Lung (tissue), 12 donors: ENCODE results near the gene C12orf50. TPM values are rescaled to one million over a fixed set of nuclear protein-coding genes. Genes with fewer than 3 reads are reported as not detected.

Source experiments
- ATAC-seq: fragments of 200-7000 bp; cut with Tn5 transposase; one replicate; pipeline ENCODE4 v1.9.1; 2020; ENCODE audit warnings: moderate number of reproducible peaks; ENCODE audit not compliant: insufficient read depth, low FRiP score
- DNase-seq, 3 donors: peaks; one replicate each; pipeline ENCODE4 v3.0.0-alpha.2; 2013 to 2017
- H3K27ac ChIP-seq, 2 donors: one replicate each; pipeline ENCODE4 v1.5.1; 2013; ENCODE audit warnings: mild to moderate bottlenecking in 2 of 2, moderate library complexity in 2 of 2, control low read depth in 1 of 2, inconsistent platforms in 1 of 2, low read depth in 1 of 2, low read length in 1 of 2
- H3K27me3 ChIP-seq, 3 donors: one replicate each; pipeline ENCODE4 v1.5.1; 2013; ENCODE audit warnings: low read length in 2 of 3; ENCODE audit not compliant: control insufficient read depth in 3 of 3, insufficient read depth in 3 of 3
- H3K36me3 ChIP-seq, 4 donors: one replicate each; pipeline ENCODE4 v1.5.1; 2013; ENCODE audit warnings: low read length in 4 of 4, mild to moderate bottlenecking in 1 of 4, moderate library complexity in 1 of 4; ENCODE audit not compliant: control insufficient read depth in 4 of 4, insufficient read depth in 4 of 4
- H3K4me1 ChIP-seq, 5 donors: one replicate each; pipeline ENCODE4 v1.5.1; 2013; ENCODE audit warnings: low read length in 5 of 5, mild to moderate bottlenecking in 2 of 5, moderate library complexity in 1 of 5; ENCODE audit not compliant: control insufficient read depth in 5 of 5, insufficient read depth in 5 of 5
- H3K4me3 ChIP-seq: one replicate; pipeline ENCODE4 v1.5.1; 2013; ENCODE audit warnings: mild to moderate bottlenecking, control low read depth, moderate library complexity
- H3K9ac ChIP-seq, 2 donors: one replicate each; pipeline ENCODE4 v1.5.1; 2013; ENCODE audit warnings: low read length in 2 of 2, control low read depth in 1 of 2; ENCODE audit not compliant: insufficient read depth in 1 of 2
- H3K9me3 ChIP-seq, 4 donors: one replicate each; pipeline ENCODE4 v1.5.1; 2013; ENCODE audit warnings: low read length in 3 of 4, mild to moderate bottlenecking in 1 of 4, moderate library complexity in 1 of 4; ENCODE audit not compliant: control insufficient read depth in 4 of 4, insufficient read depth in 3 of 4
- WGBS, 2 donors: extraction: QIAGEN DNeasy Blood & Tissue Kit; methylation state at CpG; one replicate each; pipeline ENCODE4 v1.1.7; 2013; 5-methylcytosine and 5-hydroxymethylcytosine counted together
- polyA plus RNA-seq, 2 donors: library from polyadenylated mRNA; stranded (reverse); fragments of 200-250 nt; gene quantifications; one replicate each; pipeline ENCODE4 v1.2.1, GENCODE V29; 2013
- total RNA-seq, 2 donors: library from RNA; depleted of rRNA in 1 of 2; stranded (reverse); fragments of >200 nt in 1 of 2; gene quantifications; one replicate each; pipeline ENCODE4 v1.2.1, GENCODE V29; 2014 to 2021
- TF ChIP-seq, protein P1 (sequence below): IDR thresholded peaks from 2 replicates; pipeline ENCODE4 v1.5.1; 2012; ENCODE audit warnings: mild to moderate bottlenecking; ENCODE audit errors: control extremely low read depth, extremely low read depth
- donor health status: control.
- donor health status: control.
- donor health status: Bipolar disorder and iron deficiency.
- donor health status: healthy.
- donor health status: DM: yes; HTN: yes; CAD: no.

Gene C12orf50
- total and polyA plus RNA-seq, 4 donors: 0.05 to 0.12 (median 0.07) TPM

DNA sequence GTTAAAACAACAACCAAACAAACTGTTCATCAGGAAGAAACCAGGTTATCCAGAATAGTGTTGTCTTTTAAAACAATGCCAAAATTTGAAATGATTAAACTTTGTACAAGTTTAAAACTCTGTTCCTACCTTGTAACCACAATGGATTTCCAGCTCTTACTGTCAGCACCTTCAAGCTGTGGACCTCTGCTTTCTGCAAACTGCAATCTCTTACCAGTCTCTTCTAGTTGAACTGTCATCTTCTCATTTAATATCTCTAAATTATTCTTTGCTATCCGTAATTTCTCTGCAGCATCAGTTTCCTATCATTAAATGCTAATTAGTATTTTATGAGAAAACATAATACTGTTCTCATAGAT is 29.5 kb upstream of the C12orf50 start:
- peak overlapping the region in 1 of 2 donors; percentile 53 for H3K27ac ChIP-seq
- no peaks in the 10 kb centered on the region for H3K27me3 ChIP-seq
- no peak for ATAC-seq
- peaks cover 0 to 6% (median 0%) of the 10 kb centered on the region in 5 donors for H3K4me1 ChIP-seq
- TF ChIP-seq, protein P1, sequence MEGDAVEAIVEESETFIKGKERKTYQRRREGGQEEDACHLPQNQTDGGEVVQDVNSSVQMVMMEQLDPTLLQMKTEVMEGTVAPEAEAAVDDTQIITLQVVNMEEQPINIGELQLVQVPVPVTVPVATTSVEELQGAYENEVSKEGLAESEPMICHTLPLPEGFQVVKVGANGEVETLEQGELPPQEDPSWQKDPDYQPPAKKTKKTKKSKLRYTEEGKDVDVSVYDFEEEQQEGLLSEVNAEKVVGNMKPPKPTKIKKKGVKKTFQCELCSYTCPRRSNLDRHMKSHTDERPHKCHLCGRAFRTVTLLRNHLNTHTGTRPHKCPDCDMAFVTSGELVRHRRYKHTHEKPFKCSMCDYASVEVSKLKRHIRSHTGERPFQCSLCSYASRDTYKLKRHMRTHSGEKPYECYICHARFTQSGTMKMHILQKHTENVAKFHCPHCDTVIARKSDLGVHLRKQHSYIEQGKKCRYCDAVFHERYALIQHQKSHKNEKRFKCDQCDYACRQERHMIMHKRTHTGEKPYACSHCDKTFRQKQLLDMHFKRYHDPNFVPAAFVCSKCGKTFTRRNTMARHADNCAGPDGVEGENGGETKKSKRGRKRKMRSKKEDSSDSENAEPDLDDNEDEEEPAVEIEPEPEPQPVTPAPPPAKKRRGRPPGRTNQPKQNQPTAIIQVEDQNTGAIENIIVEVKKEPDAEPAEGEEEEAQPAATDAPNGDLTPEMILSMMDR: no peak
- H3K4me3 ChIP-seq: no peak overlapping the region
- H3K36me3 ChIP-seq: peaks cover 0 to 28% (median 16%) of the 10 kb centered on the region in 4 donors
- 93 to 95% methylated on average over 1 of the region's 1 CpG for WGBS, 2 donors
- H3K9me3 ChIP-seq: no peaks in the 10 kb centered on the region
- no peak for DNase-seq
- H3K9ac ChIP-seq: no peak overlapping the region

DNA sequence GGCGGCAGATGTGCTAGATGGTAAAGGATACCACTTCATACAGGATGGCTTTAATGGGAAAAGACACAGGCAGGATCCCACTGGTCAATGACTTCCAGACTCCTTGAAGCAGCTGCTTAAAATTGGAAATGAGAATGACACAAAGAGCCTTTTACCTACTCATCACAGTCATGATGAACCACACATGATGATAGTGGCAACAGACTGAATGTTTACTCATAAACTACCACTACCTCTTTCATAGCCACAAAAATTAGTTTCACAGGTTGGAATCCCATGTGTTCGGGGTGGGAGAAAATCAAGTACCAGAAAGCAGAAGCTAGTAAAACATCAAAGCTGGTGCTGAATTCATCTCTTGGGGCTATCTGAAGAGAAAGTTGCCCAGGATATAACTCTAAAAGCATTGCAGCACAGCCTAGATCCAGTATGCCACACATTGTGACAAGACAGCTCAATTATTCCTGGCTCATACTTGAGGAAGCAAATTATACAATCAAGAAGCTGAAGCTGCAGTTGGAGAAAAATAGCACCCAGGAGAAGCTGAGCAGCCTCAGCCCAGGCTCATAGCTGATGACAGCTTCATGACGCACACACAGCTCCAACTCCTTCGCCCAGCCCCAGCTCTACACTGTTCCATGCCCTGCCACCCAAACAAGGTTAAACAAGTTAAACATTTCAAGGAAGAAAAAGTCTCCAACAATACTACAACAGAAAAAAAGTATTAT is 29.0 kb upstream of the C12orf50 start:
- ATAC-seq (no peak), DNase-seq (no peak)
- WGBS, 2 donors: 94 to 98% methylated on average over 4 of the region's 4 CpGs
- H3K27ac ChIP-seq: peak overlapping the region in 1 of 2 donors; percentile 70
- H3K36me3 ChIP-seq: peaks cover 0 to 28% (median 15%) of the 10 kb centered on the region in 4 donors
- no peaks in the 10 kb centered on the region for H3K27me3 ChIP-seq
- H3K4me3 ChIP-seq: no peak overlapping the region
- H3K9ac ChIP-seq: no peak overlapping the region
- TF ChIP-seq, protein P1: no peak
- no peaks in the 10 kb centered on the region for H3K9me3 ChIP-seq
- H3K4me1 ChIP-seq: peaks cover 0 to 6% (median 0%) of the 10 kb centered on the region in 5 donors

DNA sequence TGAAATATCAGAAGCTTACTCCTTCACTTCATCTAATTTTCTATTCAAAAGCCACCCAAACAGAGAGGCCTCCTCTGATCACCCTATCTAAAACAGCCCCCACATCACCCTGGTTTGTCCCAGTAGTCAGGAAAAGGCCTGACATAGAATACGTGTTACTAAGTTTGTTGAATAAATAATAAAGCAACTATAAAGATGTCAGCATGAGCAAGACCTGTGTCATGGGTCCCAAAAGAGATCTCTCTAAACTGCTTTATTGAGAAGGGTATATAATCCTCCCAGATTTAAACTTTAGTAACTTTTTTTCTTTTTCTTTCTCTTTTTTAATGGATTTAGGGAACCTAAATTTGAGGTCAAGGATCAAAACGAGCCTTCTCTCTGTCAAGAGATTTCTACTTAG is 27.4 kb upstream of the C12orf50 start:
- H3K9me3 ChIP-seq: no peaks in the 10 kb centered on the region
- DNase-seq (no peak), ATAC-seq (no peak)
- H3K4me3 ChIP-seq: no peak overlapping the region
- H3K4me1 ChIP-seq: peaks cover 0 to 6% (median 0%) of the 10 kb centered on the region in 5 donors
- 86 to 93% methylated on average over 2 of the region's 2 CpGs for WGBS, 2 donors
- TF ChIP-seq, protein P1: no peak
- no peak overlapping the region for H3K27ac ChIP-seq
- no peak overlapping the region for H3K9ac ChIP-seq
- peaks cover under 1 to 32% (median 12%) of the 10 kb centered on the region in 4 donors for H3K36me3 ChIP-seq
- H3K27me3 ChIP-seq: no peaks in the 10 kb centered on the region

DNA sequence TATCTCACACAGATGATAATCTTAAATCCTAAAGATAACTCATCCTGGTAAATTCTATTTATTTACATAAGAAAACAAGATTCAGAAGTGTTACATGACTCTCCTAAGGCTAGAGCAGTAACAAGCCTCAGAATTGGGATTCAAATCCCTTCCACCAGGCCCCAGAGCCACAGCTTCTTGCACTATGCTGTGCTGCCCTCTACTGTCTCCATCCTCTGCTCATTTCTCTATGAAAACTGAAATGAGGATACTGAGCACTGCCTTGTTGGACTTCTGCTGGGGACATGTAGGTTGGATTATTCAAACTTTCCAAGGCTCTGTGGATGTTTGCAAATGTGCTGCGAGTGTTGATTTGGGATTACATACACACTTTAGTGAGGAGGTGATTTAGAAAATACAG is 23.5 kb upstream of the C12orf50 start:
- H3K36me3 ChIP-seq: peaks cover 4 to 30% (median 9%) of the 10 kb centered on the region in 4 donors
- no peaks in the 10 kb centered on the region for H3K27me3 ChIP-seq
- peak in 2 of 3 donors; percentile 28 to 41 for DNase-seq
- H3K4me3 ChIP-seq: no peak overlapping the region
- H3K4me1 ChIP-seq: peaks cover 0 to 5% (median 0%) of the 10 kb centered on the region in 5 donors
- H3K9ac ChIP-seq: no peak overlapping the region
- WGBS, 2 donors: 95 to 96% methylated on average over 1 of the region's 1 CpG
- no peak overlapping the region for H3K27ac ChIP-seq
- no peak for ATAC-seq
- H3K9me3 ChIP-seq: no peaks in the 10 kb centered on the region
- TF ChIP-seq, protein P1: no peak
